PC-3 (cell line): ENCODE data around the gene GSTK1. TPM values are rescaled to one million over a fixed set of nuclear protein-coding genes. Genes with fewer than 3 reads are reported as not detected.

Experiments used
- ATAC-seq: fragments of 200-7000 bp; cut with Tn5 transposase; 2 replicates; pipeline ENCODE4 v1.9.1; 2020; ENCODE audit warnings: mild to moderate bottlenecking, moderate library complexity
- BruUV-seq: library from RNA; stranded (reverse); fragments of 400-500 nt; replicated peaks from 2 replicates; lab custom pipeline; 2021; lab: Mats Ljungman, UMichigan
- CTCF ChIA-PET: fragments of 300-600 bp; sonication (Branson Sonifier 250); formaldehyde crosslinking; loops from one replicate; lab custom pipeline; 2022; ENCODE audit warnings: antibody characterized with exemption; lab: Charles Lee
- POLR2A ChIA-PET: fragments of 300-600 bp; sonication (Branson Sonifier 250); formaldehyde crosslinking; loops from one replicate; lab custom pipeline; 2022; ENCODE audit warnings: antibody characterized with exemption; ENCODE audit not compliant: unreplicated experiment; lab: Charles Lee
- DNase-seq: peaks from one replicate; pipeline ENCODE4 v3.0.0-alpha.2; 2015
- H2AFZ ChIP-seq: fragments of 300-600 bp; sonication (generic); 2 replicates; pipeline ENCODE4 v1.6.0; 2016; ENCODE audit warnings: antibody characterized with exemption, low read length
- H3F3A ChIP-seq: fragments of 300-600 bp; sonication (generic); one replicate; pipeline ENCODE4 v1.6.0; 2017; ENCODE audit warnings: antibody characterized with exemption, low read length, control low read depth, mild to moderate bottlenecking; ENCODE audit not compliant: unreplicated experiment
- H3K27ac ChIP-seq: fragments of 300-600 bp; sonication (generic); 2 replicates; pipeline ENCODE4 v1.5.1; 2016; ENCODE audit warnings: mild to moderate bottlenecking, low read length
- H3K27me3 ChIP-seq: fragments of 300-600 bp; sonication (generic); 2 replicates; pipeline ENCODE4 v1.6.1; 2016; ENCODE audit warnings: low read length, mixed read lengths
- H3K36me3 ChIP-seq: fragments of 300-600 bp; sonication (generic); 2 replicates; pipeline ENCODE4 v1.6.1; 2016; ENCODE audit warnings: low read depth, mixed run types, low read length, mixed read lengths
- H3K4me1 ChIP-seq: fragments of 300-600 bp; sonication (generic); 2 replicates; pipeline ENCODE4 v1.5.1; 2016; ENCODE audit warnings: low read length; ENCODE audit not compliant: insufficient read depth
- H3K4me2 ChIP-seq: fragments of 300-600 bp; sonication (generic); 2 replicates; pipeline ENCODE4 v1.6.0; 2016; ENCODE audit warnings: low read length
- H3K4me3 ChIP-seq: fragments of 300-600 bp; sonication (generic); 2 replicates; pipeline ENCODE4 v1.5.1; 2016; ENCODE audit warnings: mild to moderate bottlenecking, low read length, mixed read lengths
- H3K79me2 ChIP-seq: fragments of 300-600 bp; sonication (generic); 2 replicates; pipeline ENCODE4 v1.6.1; 2017; ENCODE audit warnings: low read length, mixed read lengths
- H3K9ac ChIP-seq: fragments of 300-600 bp; sonication (generic); 2 replicates; pipeline ENCODE4 v1.6.0; 2016; ENCODE audit warnings: mild to moderate bottlenecking, low read length
- H3K9me2 ChIP-seq: fragments of 300-600 bp; sonication (generic); replicated peaks from 2 replicates; pipeline ENCODE4 v1.6.1; 2016; ENCODE audit warnings: mixed run types, low read length, mixed read lengths
- H3K9me3 ChIP-seq: fragments of 300-600 bp; sonication (generic); 2 replicates; pipeline ENCODE4 v1.6.1; 2016; ENCODE audit warnings: low read length, mixed read lengths
- H4K20me1 ChIP-seq: fragments of 300-600 bp; sonication (generic); 2 replicates; pipeline ENCODE4 v1.6.1; 2016; ENCODE audit warnings: low read length, mixed read lengths
- EZH2 ChIP-seq: fragments of 300-600 bp; sonication (generic); IDR thresholded peaks from one replicate; pipeline ENCODE4 v1.6.1; 2017; ENCODE audit warnings: antibody characterized with exemption, mild to moderate bottlenecking, low read length; ENCODE audit not compliant: unreplicated experiment
- EZH2phosphoT487 ChIP-seq: fragments of 300-600 bp; sonication (generic); IDR thresholded peaks from 2 replicates; pipeline ENCODE4 v1.6.1; 2018; ENCODE audit warnings: mild to moderate bottlenecking, antibody characterized with exemption, low read length, borderline replicate concordance
- intact Hi-C: fragments of 100-400 bp; cut with micrococcal nuclease; formaldehyde crosslinking; loops from 2 replicates; pipeline ENCODE4 v1.9.0; 2023
- total RNA-seq: library from RNA; depleted of rRNA; stranded (reverse); fragments of >200 nt; gene quantifications from 2 replicates; pipeline ENCODE4 v1.2.3, GENCODE V29; 2014
- TF ChIP-seq, protein P1 (sequence below): fragments of 300-600 bp; sonication (generic); conservative IDR thresholded peaks from 2 replicates; pipeline ENCODE4 v1.5.1; 2017; ENCODE audit warnings: antibody characterized with exemption, low read depth, mild to moderate bottlenecking, low read length

GSTK1 gene
- total RNA-seq, 1 experiment from 2014 or later, result 111 TPM

GRCh38 chr7:143284591-143285469 is 21.6 kb downstream of the GSTK1 start, which contains the start of gene TMEM139:
Gene TMEM139 (plus strand): TSS chr7:143284958. CDS start chr7:143285958, 1,000 bp downstream.
- ATAC-seq (no peak), DNase-seq (peak; percentile 29)
- ChIA-PET CTCF (no interaction called here), POLR2A (no interaction called here)
- TSS peak; percentile 25 for BruUV-seq
- Histone ChIP-seq H3K9me2 (no peaks in the 10 kb centered on the region), H3F3A (no peaks in the 10 kb centered on the region), H3K4me2 (peak within 1 kb of the TSS; percentile 69), H3K36me3 (no peaks in the 10 kb centered on the region), H3K4me1 (peaks cover 42% of the 10 kb centered on the region), H2AFZ (peak within 1 kb of the TSS; percentile 72), H3K27ac (peak within 1 kb of the TSS; percentile 71), H3K9ac (peak within 1 kb of the TSS; percentile 13; the same call in 1 of the 2 replicates), H3K79me2 (peaks cover 25% of the 10 kb centered on the region), H3K4me3 (peak within 1 kb of the TSS; percentile 33; the same call in 1 of the 2 replicates), H4K20me1 (0 out of 2 replicates have a peak, but pooled peaks cover 3% of the 10 kb centered on the region), H3K27me3 (no peaks in the 10 kb centered on the region), H3K9me3 (no peaks in the 10 kb centered on the region)
- no peak for TF ChIP-seq EZH2phosphoT487
- intact Hi-C loops, result no loop called here

- ChIA-PET CTCF (no interaction called here), POLR2A (interaction anchor here (0.6 kb wide), 1 partner anchor 40 kb away, joined by 4 read pairs; no protein-coding TSS in a partner anchor)
- Histone ChIP-seq H3K27me3 (no peaks in the 10 kb centered on the region), H3K4me1 (peaks cover 42% of the 10 kb centered on the region), H3K9ac (peak overlapping the region; percentile 13; the same call in 1 of the 2 replicates), H4K20me1 (peaks cover 8% of the 10 kb centered on the region; the same call in 1 of the 2 replicates), H3K79me2 (peaks cover 31% of the 10 kb centered on the region), H2AFZ (peak overlapping the region; percentile 72), H3K4me3 (peak overlapping the region; percentile 33; the same call in 1 of the 2 replicates), H3K36me3 (peaks cover 3% of the 10 kb centered on the region; the same call in 1 of the 2 replicates), H3K9me2 (no peaks in the 10 kb centered on the region), H3F3A (no peaks in the 10 kb centered on the region), H3K9me3 (no peaks in the 10 kb centered on the region), H3K27ac (peak overlapping the region; percentile 71), H3K4me2 (peak overlapping the region; percentile 69)
- no peak for TF ChIP-seq EZH2phosphoT487
- intact Hi-C loops, result no loop called here
- no TSS peak for BruUV-seq
- ATAC-seq, result peak; percentile 76
- DNase-seq, result peak; percentile 90
Observed at GRCh38 chr7:143285470-143285778, 22.2 kb downstream of the GSTK1 start.

DNA sequence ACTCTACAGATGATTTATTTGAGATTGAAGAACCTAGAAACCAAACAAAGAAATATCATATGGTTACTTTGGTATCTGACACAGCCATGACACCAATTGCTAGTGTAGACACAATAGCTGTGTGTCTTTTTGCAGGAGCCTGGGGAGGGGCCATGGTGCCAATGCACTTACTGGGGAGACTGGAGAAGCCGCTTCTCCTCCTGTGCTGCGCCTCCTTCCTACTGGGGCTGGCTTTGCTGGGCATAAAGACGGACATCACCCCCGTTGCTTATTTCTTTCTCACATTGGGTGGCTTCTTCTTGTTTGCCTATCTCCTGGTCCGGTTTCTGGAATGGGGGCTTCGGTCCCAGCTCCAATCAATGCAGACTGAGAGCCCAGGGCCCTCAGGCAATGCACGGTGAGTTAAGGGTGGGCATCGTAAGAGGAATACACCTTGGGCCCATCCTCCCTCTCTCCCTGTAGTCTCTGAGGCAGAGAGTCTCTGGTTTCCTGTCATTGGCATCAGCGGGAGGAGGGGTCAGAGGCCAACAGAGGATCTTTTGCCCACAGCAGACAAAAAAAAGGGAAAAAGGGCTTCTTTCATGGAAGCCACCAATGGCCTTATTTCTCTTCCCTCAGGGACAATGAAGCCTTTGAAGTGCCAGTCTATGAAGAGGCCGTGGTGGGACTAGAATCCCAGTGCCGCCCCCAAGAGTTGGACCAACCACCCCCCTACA is 22.7 kb downstream of the GSTK1 start:
- POLR2A ChIA-PET, result interaction anchor here (0.6 kb wide), 1 partner anchor 41 kb away, joined by 4 read pairs; no protein-coding TSS in a partner anchor

More for the DNA sequence above, 22.7 kb downstream of the GSTK1 start:
- Histone ChIP-seq H4K20me1 (peaks cover 12% of the 10 kb centered on the region; the same call in 1 of the 2 replicates), H3K79me2 (peaks cover 36% of the 10 kb centered on the region), H3K36me3 (peaks cover 8% of the 10 kb centered on the region; the same call in 1 of the 2 replicates), H3K4me2 (peak overlapping the region; percentile 69), H3K9ac (0 out of 2 replicates have a peak overlapping the region, but pooled peaks have one; percentile 13), H3K4me1 (peaks cover 44% of the 10 kb centered on the region), H3K27me3 (no peaks in the 10 kb centered on the region), H2AFZ (peak overlapping the region; percentile 72), H3K9me2 (no peaks in the 10 kb centered on the region), H3K4me3 (no peak overlapping the region), H3F3A (no peaks in the 10 kb centered on the region), H3K9me3 (no peaks in the 10 kb centered on the region), H3K27ac (peak overlapping the region; percentile 71)
- CTCF ChIA-PET, result no interaction called here
- BruUV-seq, result TSS peak; percentile 5
- DNase-seq (no peak), ATAC-seq (no peak)
- TF ChIP-seq EZH2phosphoT487 (no peak), EZH2 (no peak)
- TF ChIP-seq, protein P1, sequence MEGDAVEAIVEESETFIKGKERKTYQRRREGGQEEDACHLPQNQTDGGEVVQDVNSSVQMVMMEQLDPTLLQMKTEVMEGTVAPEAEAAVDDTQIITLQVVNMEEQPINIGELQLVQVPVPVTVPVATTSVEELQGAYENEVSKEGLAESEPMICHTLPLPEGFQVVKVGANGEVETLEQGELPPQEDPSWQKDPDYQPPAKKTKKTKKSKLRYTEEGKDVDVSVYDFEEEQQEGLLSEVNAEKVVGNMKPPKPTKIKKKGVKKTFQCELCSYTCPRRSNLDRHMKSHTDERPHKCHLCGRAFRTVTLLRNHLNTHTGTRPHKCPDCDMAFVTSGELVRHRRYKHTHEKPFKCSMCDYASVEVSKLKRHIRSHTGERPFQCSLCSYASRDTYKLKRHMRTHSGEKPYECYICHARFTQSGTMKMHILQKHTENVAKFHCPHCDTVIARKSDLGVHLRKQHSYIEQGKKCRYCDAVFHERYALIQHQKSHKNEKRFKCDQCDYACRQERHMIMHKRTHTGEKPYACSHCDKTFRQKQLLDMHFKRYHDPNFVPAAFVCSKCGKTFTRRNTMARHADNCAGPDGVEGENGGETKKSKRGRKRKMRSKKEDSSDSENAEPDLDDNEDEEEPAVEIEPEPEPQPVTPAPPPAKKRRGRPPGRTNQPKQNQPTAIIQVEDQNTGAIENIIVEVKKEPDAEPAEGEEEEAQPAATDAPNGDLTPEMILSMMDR, result no peak
- intact Hi-C loops, result no loop called here
